Loucy (cell line): ENCODE measurements around the gene HECA.

Experiments
- H2AFZ ChIP-seq: fragments of 200-600 bp; sonication (generic); 2 replicates; pipeline ENCODE4 v1.6.0; 2016; ENCODE audit warnings: antibody characterized with exemption, mild to moderate bottlenecking, low read length, moderate library complexity
- H3F3A ChIP-seq: fragments of 200-600 bp; 2 replicates; pipeline ENCODE4 v1.6.0; 2016; ENCODE audit warnings: antibody characterized with exemption, low read depth, mild to moderate bottlenecking
- H3K27me3 ChIP-seq: fragments of 200-600 bp; sonication (generic); 2 replicates; pipeline ENCODE4 v1.6.1; 2014; ENCODE audit warnings: low read length, mild to moderate bottlenecking; ENCODE audit not compliant: insufficient read depth, poor library complexity, severe bottlenecking
- H3K36me3 ChIP-seq: fragments of 200-600 bp; sonication (generic); 2 replicates; pipeline ENCODE4 v1.6.1; 2016; ENCODE audit warnings: low read length; ENCODE audit not compliant: insufficient read depth
- H3K4me1 ChIP-seq: fragments of 200-600 bp; sonication (generic); 2 replicates; pipeline ENCODE4 v1.5.1; 2014; ENCODE audit warnings: low read length, mild to moderate bottlenecking; ENCODE audit not compliant: insufficient read depth, poor library complexity, severe bottlenecking
- H3K4me2 ChIP-seq: fragments of 200-600 bp; sonication (generic); 2 replicates; pipeline ENCODE4 v1.6.0; 2014; ENCODE audit warnings: antibody characterized with exemption, low read length, low read depth, mild to moderate bottlenecking; ENCODE audit not compliant: poor library complexity, severe bottlenecking
- H3K4me3 ChIP-seq: fragments of 200-600 bp; sonication (generic); 2 replicates; pipeline ENCODE4 v1.5.1; 2014; ENCODE audit warnings: low read length, mild to moderate bottlenecking, mixed read lengths; ENCODE audit not compliant: poor library complexity, severe bottlenecking
- H3K79me2 ChIP-seq: fragments of 200-600 bp; sonication (generic); 2 replicates; pipeline ENCODE4 v1.6.1; 2014; ENCODE audit warnings: low read length; ENCODE audit not compliant: insufficient read depth
- H3K9ac ChIP-seq: fragments of 200-600 bp; sonication (generic); 2 replicates; pipeline ENCODE4 v1.6.0; 2014; ENCODE audit warnings: mild to moderate bottlenecking, low read depth, low read length, moderate library complexity; ENCODE audit not compliant: poor library complexity, severe bottlenecking
- H3K9me2 ChIP-seq: fragments of 200-600 bp; sonication (generic); replicated peaks from 2 replicates; pipeline ENCODE4 v1.6.1; 2016; ENCODE audit warnings: low read depth, low read length, mixed read lengths
- H3K9me3 ChIP-seq: fragments of 200-600 bp; sonication (generic); 2 replicates; pipeline ENCODE4 v1.6.1; 2014; ENCODE audit warnings: mild to moderate bottlenecking, antibody characterized with exemption, low read length, low read depth; ENCODE audit not compliant: insufficient read depth
- H4K20me1 ChIP-seq: fragments of 200-600 bp; sonication (generic); 2 replicates; pipeline ENCODE4 v1.6.0; 2014; ENCODE audit warnings: antibody characterized with exemption, low read length, mild to moderate bottlenecking; ENCODE audit not compliant: insufficient read depth, poor library complexity, severe bottlenecking
- EZH2phosphoT487 ChIP-seq: fragments of 200-600 bp; IDR thresholded peaks from 2 replicates; pipeline ENCODE4 v1.6.1; 2018; ENCODE audit warnings: antibody characterized with exemption, mild to moderate bottlenecking, moderate library complexity, borderline replicate concordance
- TF ChIP-seq, protein P1 (sequence below): fragments of 200-600 bp; sonication (generic); conservative IDR thresholded peaks from 2 replicates; pipeline ENCODE4 v1.5.1; 2014; ENCODE audit warnings: mild to moderate bottlenecking, antibody characterized with exemption, low read length

The HECA gene

DNA sequence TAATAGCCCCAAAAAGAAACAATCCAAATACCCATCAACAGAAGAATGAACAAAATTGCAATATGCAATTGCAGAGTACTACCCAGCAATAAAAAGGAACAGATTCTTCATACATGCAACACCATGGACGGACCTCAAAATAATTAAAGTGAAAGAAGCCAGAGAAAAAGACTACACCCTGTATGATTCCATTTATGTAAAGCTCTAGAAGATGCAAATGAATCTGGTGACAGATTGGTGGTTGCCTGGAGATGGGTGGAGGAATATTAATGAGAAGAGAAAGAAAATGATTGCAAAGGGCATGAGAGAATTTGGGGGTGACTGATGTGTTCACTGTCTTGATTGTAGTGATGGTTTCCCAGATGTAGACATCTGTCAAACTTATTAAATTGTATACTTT is 51.8 kb downstream of the HECA start:
- Histone ChIP-seq H3F3A (no peaks in the 10 kb centered on the region), H3K4me1 (peaks cover 6% of the 10 kb centered on the region), H3K9me3 (no peaks in the 10 kb centered on the region), H2AFZ (no peak overlapping the region), H3K27me3 (no peaks in the 10 kb centered on the region), H3K9ac (no peak overlapping the region), H4K20me1 (no peaks in the 10 kb centered on the region), H3K4me2 (no peak overlapping the region), H3K79me2 (no peaks in the 10 kb centered on the region), H3K4me3 (no peak overlapping the region), H3K9me2 (no peaks in the 10 kb centered on the region), H3K36me3 (no peaks in the 10 kb centered on the region)
- TF ChIP-seq EZH2phosphoT487: no peak
- TF ChIP-seq, protein P1, sequence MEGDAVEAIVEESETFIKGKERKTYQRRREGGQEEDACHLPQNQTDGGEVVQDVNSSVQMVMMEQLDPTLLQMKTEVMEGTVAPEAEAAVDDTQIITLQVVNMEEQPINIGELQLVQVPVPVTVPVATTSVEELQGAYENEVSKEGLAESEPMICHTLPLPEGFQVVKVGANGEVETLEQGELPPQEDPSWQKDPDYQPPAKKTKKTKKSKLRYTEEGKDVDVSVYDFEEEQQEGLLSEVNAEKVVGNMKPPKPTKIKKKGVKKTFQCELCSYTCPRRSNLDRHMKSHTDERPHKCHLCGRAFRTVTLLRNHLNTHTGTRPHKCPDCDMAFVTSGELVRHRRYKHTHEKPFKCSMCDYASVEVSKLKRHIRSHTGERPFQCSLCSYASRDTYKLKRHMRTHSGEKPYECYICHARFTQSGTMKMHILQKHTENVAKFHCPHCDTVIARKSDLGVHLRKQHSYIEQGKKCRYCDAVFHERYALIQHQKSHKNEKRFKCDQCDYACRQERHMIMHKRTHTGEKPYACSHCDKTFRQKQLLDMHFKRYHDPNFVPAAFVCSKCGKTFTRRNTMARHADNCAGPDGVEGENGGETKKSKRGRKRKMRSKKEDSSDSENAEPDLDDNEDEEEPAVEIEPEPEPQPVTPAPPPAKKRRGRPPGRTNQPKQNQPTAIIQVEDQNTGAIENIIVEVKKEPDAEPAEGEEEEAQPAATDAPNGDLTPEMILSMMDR: no peak

DNA sequence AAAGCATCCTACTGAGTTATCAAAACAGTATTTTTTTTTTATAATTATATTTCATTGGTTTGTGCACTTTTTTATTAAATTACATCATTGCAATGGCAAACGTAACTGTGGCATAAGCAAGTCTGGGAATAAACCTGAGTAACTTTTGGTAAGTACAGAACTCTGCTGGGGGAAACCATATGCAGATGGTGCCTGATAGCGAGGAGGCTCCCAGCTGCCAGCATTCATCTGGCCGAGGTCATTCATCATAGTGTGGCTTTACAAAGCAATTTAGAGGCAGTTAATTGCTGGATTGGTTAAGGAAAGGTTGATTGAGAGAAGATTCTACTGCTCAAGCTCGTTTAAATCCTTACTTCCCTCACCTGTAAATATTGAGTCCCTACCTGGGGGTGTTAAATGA is 52.6 kb downstream of the HECA start:
- H4K20me1 ChIP-seq: no peaks in the 10 kb centered on the region
- no peak overlapping the region for H3K4me3 ChIP-seq
- TF ChIP-seq, protein P1: no peak
- TF ChIP-seq EZH2phosphoT487: no peak
- no peaks in the 10 kb centered on the region for H3F3A ChIP-seq
- H3K9me3 ChIP-seq: no peaks in the 10 kb centered on the region
- H3K9ac ChIP-seq: no peak overlapping the region
- H3K4me2 ChIP-seq: no peak overlapping the region
- no peaks in the 10 kb centered on the region for H3K79me2 ChIP-seq
- H2AFZ ChIP-seq: no peak overlapping the region
- no peaks in the 10 kb centered on the region for H3K27me3 ChIP-seq
- no peaks in the 10 kb centered on the region for H3K9me2 ChIP-seq
- no peaks in the 10 kb centered on the region for H3K36me3 ChIP-seq
- H3K4me1 ChIP-seq: peaks cover 6% of the 10 kb centered on the region

DNA sequence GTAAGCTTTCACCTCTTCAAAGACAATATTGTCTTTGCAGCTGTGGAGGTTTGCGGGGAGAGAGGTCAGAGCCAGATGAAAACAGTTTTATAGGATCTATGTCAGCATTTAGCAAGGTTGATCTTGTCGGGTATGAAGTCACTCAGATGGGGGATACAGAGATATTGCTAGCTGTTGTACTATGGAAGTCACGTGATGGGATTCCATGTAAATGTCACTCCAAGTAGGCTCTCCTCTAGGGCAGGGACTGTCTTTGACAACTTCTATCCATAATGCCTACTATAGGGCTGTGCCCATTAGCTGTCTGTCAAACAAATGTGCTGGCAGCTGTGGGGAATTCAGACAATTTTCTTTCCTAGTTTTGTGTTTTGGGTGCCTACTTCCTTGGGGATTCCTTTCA is 54.8 kb downstream of the HECA start:
- Histone ChIP-seq H3K4me2 (no peak overlapping the region), H3K27me3 (no peaks in the 10 kb centered on the region), H3K36me3 (no peaks in the 10 kb centered on the region), H3K9me3 (no peaks in the 10 kb centered on the region), H3K4me3 (no peak overlapping the region), H3K9me2 (no peaks in the 10 kb centered on the region), H3K79me2 (no peaks in the 10 kb centered on the region), H4K20me1 (no peaks in the 10 kb centered on the region), H3F3A (no peaks in the 10 kb centered on the region), H2AFZ (no peak overlapping the region), H3K9ac (no peak overlapping the region), H3K4me1 (peaks cover 6% of the 10 kb centered on the region)
- no peak for TF ChIP-seq EZH2phosphoT487
- TF ChIP-seq, protein P1: no peak
